ENCODE results near the gene TMEM26. TPM values are rescaled to one million over a fixed set of nuclear protein-coding genes. Genes with fewer than 3 reads are reported as not detected.
"Not testable (repeated sequence)": the region's sequence is repeated elsewhere in the genome, so short reads cannot be mapped to it uniquely, and the experiment has no call there.

Gene TMEM26
- total RNA-seq, 1 donor from 2014 or later, result not detected

- H3K27me3 Mint-ChIP-seq (ENCODE audit: insufficient read depth); H3K27ac Mint-ChIP-seq; H3K36me3 Mint-ChIP-seq (ENCODE audit: low read depth); H3K9me3 Mint-ChIP-seq; H3K4me1 Mint-ChIP-seq (ENCODE audit: low read depth); intact Hi-C loops (cut with micrococcal nuclease); DNase-seq (ENCODE audit: low spot score); H3K4me3 Mint-ChIP-seq: not testable (repeated sequence)
These were observed 72.0 kb downstream of the TMEM26 start for GRCh38 chr10:61381153-61381552.

GRCh38 chr10:61378865-61379264, 74.3 kb downstream of the TMEM26 start:
- Mint-ChIP-seq H3K27me3 (ENCODE audit: insufficient read depth) (no peaks in the 10 kb centered on the region), H3K4me1 (ENCODE audit: low read depth) (no peaks in the 10 kb centered on the region), H3K9me3 (no peaks in the 10 kb centered on the region), H3K36me3 (ENCODE audit: low read depth) (no peaks in the 10 kb centered on the region), H3K4me3 (no peak overlapping the region), H3K27ac (no peak overlapping the region)
- intact Hi-C loops (cut with micrococcal nuclease), result no loop called here
- DNase-seq (ENCODE audit: low spot score), result no peak

- Mint-ChIP-seq H3K9me3 (no peaks in the 10 kb centered on the region), H3K27ac (no peak overlapping the region), H3K27me3 (ENCODE audit: insufficient read depth) (no peaks in the 10 kb centered on the region), H3K4me3 (no peak overlapping the region), H3K36me3 (ENCODE audit: low read depth) (no peaks in the 10 kb centered on the region), H3K4me1 (ENCODE audit: low read depth) (no peaks in the 10 kb centered on the region)
- intact Hi-C loops (cut with micrococcal nuclease), result no loop called here
- DNase-seq (ENCODE audit: low spot score), result no peak
These were observed 76.2 kb downstream of the TMEM26 start for GRCh38 chr10:61376908-61377368.

GRCh38 chr10:61376377-61376776, 76.8 kb downstream of the TMEM26 start:
- Mint-ChIP-seq H3K4me1 (ENCODE audit: low read depth) (no peaks in the 10 kb centered on the region), H3K9me3 (no peaks in the 10 kb centered on the region), H3K36me3 (ENCODE audit: low read depth) (no peaks in the 10 kb centered on the region), H3K4me3 (no peak overlapping the region), H3K27ac (no peak overlapping the region), H3K27me3 (ENCODE audit: insufficient read depth) (no peaks in the 10 kb centered on the region)
- intact Hi-C loops (cut with micrococcal nuclease), result no loop called here
- DNase-seq (ENCODE audit: low spot score), result no peak

- Mint-ChIP-seq H3K4me1 (ENCODE audit: low read depth) (no peaks in the 10 kb centered on the region), H3K27ac (no peak overlapping the region), H3K36me3 (ENCODE audit: low read depth) (no peaks in the 10 kb centered on the region), H3K27me3 (ENCODE audit: insufficient read depth) (peaks cover 1% of the 10 kb centered on the region), H3K4me3 (no peak overlapping the region), H3K9me3 (no peaks in the 10 kb centered on the region)
- intact Hi-C loops (cut with micrococcal nuclease), result no loop called here
- DNase-seq (ENCODE audit: low spot score), result no peak
These were observed 86.8 kb downstream of the TMEM26 start for GRCh38 chr10:61366365-61366764.

GRCh38 chr10:61364619-61365018, 88.6 kb downstream of the TMEM26 start:
- H3K27ac Mint-ChIP-seq, result no peak overlapping the region
- H3K27me3 Mint-ChIP-seq (ENCODE audit: insufficient read depth), result peaks cover 1% of the 10 kb centered on the region
- no peak overlapping the region for H3K4me3 Mint-ChIP-seq
- no peaks in the 10 kb centered on the region for H3K36me3 Mint-ChIP-seq (ENCODE audit: low read depth)
- no peaks in the 10 kb centered on the region for H3K4me1 Mint-ChIP-seq (ENCODE audit: low read depth)
- H3K9me3 Mint-ChIP-seq, result no peaks in the 10 kb centered on the region
- DNase-seq (ENCODE audit: low spot score), result no peak
- intact Hi-C loops (cut with micrococcal nuclease), result no loop called here

GRCh38 chr10:61363006-61363405, 90.2 kb downstream of the TMEM26 start:
- Mint-ChIP-seq H3K4me1 (ENCODE audit: low read depth) (no peaks in the 10 kb centered on the region), H3K27me3 (ENCODE audit: insufficient read depth) (peaks cover 1% of the 10 kb centered on the region), H3K9me3 (no peaks in the 10 kb centered on the region), H3K27ac (no peak overlapping the region), H3K36me3 (ENCODE audit: low read depth) (no peaks in the 10 kb centered on the region), H3K4me3 (no peak overlapping the region)
- no peak for DNase-seq (ENCODE audit: low spot score)
- intact Hi-C loops (cut with micrococcal nuclease), result no loop called here

- Mint-ChIP-seq H3K27me3 (ENCODE audit: insufficient read depth) (no peaks in the 10 kb centered on the region), H3K4me3 (no peak overlapping the region), H3K27ac (no peak overlapping the region), H3K36me3 (ENCODE audit: low read depth) (no peaks in the 10 kb centered on the region), H3K4me1 (ENCODE audit: low read depth) (no peaks in the 10 kb centered on the region), H3K9me3 (no peaks in the 10 kb centered on the region)
- intact Hi-C loops (cut with micrococcal nuclease), result no loop called here
- DNase-seq (ENCODE audit: low spot score), result no peak
These were observed 93.7 kb downstream of the TMEM26 start for GRCh38 chr10:61359452-61359851.

GRCh38 chr10:61357687-61358086, 95.5 kb downstream of the TMEM26 start:
- H3K4me3 Mint-ChIP-seq, result no peak overlapping the region
- no peak overlapping the region for H3K27ac Mint-ChIP-seq
- H3K9me3 Mint-ChIP-seq, result no peaks in the 10 kb centered on the region
- intact Hi-C loops (cut with micrococcal nuclease), result no loop called here
- no peaks in the 10 kb centered on the region for H3K36me3 Mint-ChIP-seq (ENCODE audit: low read depth)
- H3K4me1 Mint-ChIP-seq (ENCODE audit: low read depth), result no peaks in the 10 kb centered on the region
- no peak for DNase-seq (ENCODE audit: low spot score)
- H3K27me3 Mint-ChIP-seq (ENCODE audit: insufficient read depth), result no peaks in the 10 kb centered on the region

Other genes starting within 250 kb of the TMEM26 start
- not detected in 2 replicates for gene CABCOCO1, start 209.5 kb upstream of the TMEM26 start, total RNA-seq

Measured in activated T-helper 1 cell treated with anti-CD3 and anti-CD28 coated beads, Interleukin-12 subunit alpha, Interleukin-12 subunit beta, Interleukin-2, Interleukin-4 antibody, amounts not matched to agents 30 ng/mL and 10 ng/mL and 1 ng/mL, durations not matched to agents 14 hours and 24 hours and 36 hours (primary cell).